SK-N-SH treated with all-trans-retinoic acid at 6 μM for 48 hours (cell line): ENCODE data around the gene CHM.
"Not testable (repeated sequence)": the region's sequence is repeated elsewhere in the genome, so short reads cannot be mapped to it uniquely, and the experiment has no call there.

ENCODE experiments used
- ATAC-seq: fragments of 200-7000 bp; cut with Tn5 transposase; 3 replicates; pipeline ENCODE4 v1.9.1; 2020; ENCODE audit warnings: mild to moderate bottlenecking, moderate library complexity
- ARNTL ChIP-seq: fragments of 450-650 bp; formaldehyde crosslinking; IDR thresholded peaks from 2 replicates; pipeline ENCODE4 v1.5.0; 2020; ENCODE audit warnings: low read depth, mild to moderate bottlenecking, moderate library complexity, borderline replicate concordance
- BACH2 ChIP-seq: fragments of 250-450 bp; sonication (Bioruptor Pico); IDR thresholded peaks from 2 replicates; pipeline ENCODE4 v1.9.0; 2021; ENCODE audit warnings: mild to moderate bottlenecking, borderline replicate concordance
- CREB5 ChIP-seq: fragments of 250-450 bp; sonication (Bioruptor Pico); IDR thresholded peaks from 2 replicates; pipeline ENCODE4 v1.5.1; 2020; ENCODE audit warnings: low read depth, mild to moderate bottlenecking, moderate library complexity
- CSDC2 ChIP-seq: fragments of 250-450 bp; sonication (Bioruptor Pico); IDR thresholded peaks from 2 replicates; pipeline ENCODE4 v1.5.0; 2020; ENCODE audit warnings: mild to moderate bottlenecking, moderate library complexity
- CSRNP3 ChIP-seq: fragments of 250-450 bp; sonication (Bioruptor Pico); IDR thresholded peaks from 2 replicates; pipeline ENCODE4 v1.5.1; 2021; ENCODE audit warnings: mild to moderate bottlenecking, moderate library complexity
- ESRRG ChIP-seq: fragments of 250-450 bp; sonication (Bioruptor Pico); IDR thresholded peaks from 2 replicates; pipeline ENCODE4 v1.6.1; 2021; ENCODE audit warnings: mild to moderate bottlenecking
- GLIS3 ChIP-seq: fragments of 250-450 bp; sonication (Bioruptor Pico); IDR thresholded peaks from 2 replicates; pipeline ENCODE4 v1.5.0; 2020; ENCODE audit warnings: mild to moderate bottlenecking, moderate library complexity
- ISL1 ChIP-seq: fragments of 250-450 bp; sonication (Bioruptor Pico); IDR thresholded peaks from 2 replicates; pipeline ENCODE4 v2.1.2; 2022; ENCODE audit warnings: mild to moderate bottlenecking, moderate library complexity
- OSR1 ChIP-seq: fragments of 250-450 bp; sonication (Bioruptor Pico); IDR thresholded peaks from 2 replicates; pipeline ENCODE4 v1.8.0; 2022; ENCODE audit warnings: moderate library complexity, mild to moderate bottlenecking, inconsistent platforms
- PATZ1 ChIP-seq: fragments of 250-450 bp; sonication (Bioruptor Pico); IDR thresholded peaks from 2 replicates; pipeline ENCODE4 v1.8.0; 2020; ENCODE audit warnings: mild to moderate bottlenecking, moderate library complexity, borderline replicate concordance
- POU6F1 ChIP-seq: fragments of 250-450 bp; sonication (Bioruptor Pico); IDR thresholded peaks from 2 replicates; pipeline ENCODE4 v1.8.0; 2021; ENCODE audit warnings: low read depth, mild to moderate bottlenecking, moderate library complexity, borderline replicate concordance
- PPARA ChIP-seq: fragments of 250-450 bp; sonication (Bioruptor Pico); IDR thresholded peaks from 2 replicates; pipeline ENCODE4 v1.5.0; 2020; ENCODE audit warnings: mild to moderate bottlenecking, borderline replicate concordance
- SNAI2 ChIP-seq: fragments of 250-450 bp; sonication (Bioruptor Pico); IDR thresholded peaks from 2 replicates; pipeline ENCODE4 v1.5.0; 2020; ENCODE audit warnings: mild to moderate bottlenecking, moderate library complexity
- TCF4 ChIP-seq: fragments of 250-450 bp; sonication (Bioruptor Pico); IDR thresholded peaks from 2 replicates; pipeline ENCODE4 v1.8.0; 2021; ENCODE audit warnings: mild to moderate bottlenecking, moderate library complexity, borderline replicate concordance
- TSHZ2 ChIP-seq: fragments of 250-450 bp; sonication (Bioruptor Pico); IDR thresholded peaks from 2 replicates; pipeline ENCODE4 v1.5.0; 2020; ENCODE audit warnings: mild to moderate bottlenecking, moderate library complexity
- ZFP3 ChIP-seq: fragments of 250-450 bp; sonication (Bioruptor Pico); IDR thresholded peaks from 2 replicates; pipeline ENCODE4 v1.5.0; 2020; ENCODE audit warnings: mild to moderate bottlenecking, moderate library complexity
- ZFP30 ChIP-seq: fragments of 450-650 bp; formaldehyde crosslinking; IDR thresholded peaks from 2 replicates; pipeline ENCODE4 v1.5.0; 2022; ENCODE audit warnings: mild to moderate bottlenecking, moderate library complexity
- ZNF70 ChIP-seq: fragments of 450-650 bp; formaldehyde crosslinking; IDR thresholded peaks from 2 replicates; pipeline ENCODE4 v1.5.0; 2020; ENCODE audit warnings: mild to moderate bottlenecking, moderate library complexity
- ZNF8 ChIP-seq: fragments of 450-650 bp; formaldehyde crosslinking; IDR thresholded peaks from 2 replicates; pipeline ENCODE4 v1.5.0; 2020; ENCODE audit warnings: mild to moderate bottlenecking, moderate library complexity

CHM gene

GRCh38 chrX:85916656-85917280 lies 130.6 kb downstream of the CHM start:
- ATAC-seq, result not testable (repeated sequence)
- peak; percentile 53; the same call in 1 of the 2 replicates for TF ChIP-seq ZNF8 (CRISPR knock-in tag)

- TF ChIP-seq ARNTL (CRISPR knock-in tag) (no peak), ZFP3 (no peak), CSDC2 (CRISPR knock-in tag) (no peak), OSR1 (CRISPR knock-in tag) (no peak), ZFP30 (no peak), ESRRG (CRISPR knock-in tag) (no peak), CREB5 (no peak), PPARA (CRISPR knock-in tag) (no peak), PATZ1 (CRISPR knock-in tag) (no peak), ISL1 (CRISPR knock-in tag) (no peak), TCF4 (CRISPR knock-in tag) (no peak), SNAI2 (no peak), CSRNP3 (no peak)
- no peak for ATAC-seq
Observed at GRCh38 chrX:85914431-85914830, 132.9 kb downstream of the CHM start.

- no peak for TF ChIP-seq CSRNP3
- no peak for TF ChIP-seq CSDC2 (CRISPR knock-in tag)
- no peak for TF ChIP-seq ZFP30
- ATAC-seq, result no peak
Observed at GRCh38 chrX:85907316-85907715, 140.0 kb downstream of the CHM start.

- no peak for ATAC-seq
- TF ChIP-seq CREB5, result no peak
- no peak for TF ChIP-seq ZNF70
- TF ChIP-seq ISL1 (CRISPR knock-in tag), result no peak
- TF ChIP-seq POU6F1, result no peak
- TF ChIP-seq ZFP3, result no peak
- no peak for TF ChIP-seq PPARA (CRISPR knock-in tag)
- no peak for TF ChIP-seq ZNF8 (CRISPR knock-in tag)
- no peak for TF ChIP-seq BACH2
- TF ChIP-seq ARNTL (CRISPR knock-in tag), result no peak
- TF ChIP-seq TCF4 (CRISPR knock-in tag), result no peak
- TF ChIP-seq GLIS3, result no peak
- TF ChIP-seq CSRNP3, result no peak
- no peak for TF ChIP-seq PATZ1 (CRISPR knock-in tag)
- TF ChIP-seq TSHZ2 (CRISPR knock-in tag), result no peak
- no peak for TF ChIP-seq OSR1 (CRISPR knock-in tag)
Observed at GRCh38 chrX:85906399-85906798, 141.0 kb downstream of the CHM start.
